Retina (tissue), 1 donor: Measurements from ENCODE around the gene RRN3.
"Not testable (repeated sequence)": the region's sequence is repeated elsewhere in the genome, so short reads cannot be mapped to it uniquely, and the experiment has no call there.

Experiments used
- DNase-seq: peaks from one replicate; pipeline ENCODE4 v3.0.0-alpha.2; 2016

RRN3 gene

DNA sequence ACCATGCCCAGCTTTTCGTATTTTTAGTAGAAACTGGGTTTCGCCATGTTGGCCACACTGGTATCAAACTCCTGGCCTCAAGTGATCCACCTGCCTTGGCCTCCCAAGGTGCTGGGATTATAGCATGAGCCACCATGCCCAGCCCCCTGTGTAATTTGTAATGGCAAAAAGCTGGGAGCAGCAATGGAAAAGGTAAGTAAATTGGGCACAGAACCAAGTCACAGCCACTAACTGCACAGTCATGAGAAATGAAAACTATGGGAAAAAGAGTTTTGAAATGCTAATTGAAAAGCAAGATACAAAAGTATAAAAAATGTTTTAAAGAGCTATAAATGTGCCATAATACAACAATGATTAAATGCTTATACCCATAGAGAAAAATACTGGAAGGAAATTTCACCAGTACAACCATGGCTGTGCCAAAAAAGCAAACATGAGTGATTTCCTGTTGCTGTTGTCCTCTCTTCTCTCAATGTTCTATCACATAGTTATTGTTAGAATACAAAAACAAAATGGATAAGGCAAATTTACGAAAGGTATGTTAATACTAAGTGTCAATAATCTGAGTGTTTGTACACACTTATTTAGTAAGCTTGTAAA lies 44.4 kb downstream of the RRN3 start:
- DNase-seq = no peak

DNA sequence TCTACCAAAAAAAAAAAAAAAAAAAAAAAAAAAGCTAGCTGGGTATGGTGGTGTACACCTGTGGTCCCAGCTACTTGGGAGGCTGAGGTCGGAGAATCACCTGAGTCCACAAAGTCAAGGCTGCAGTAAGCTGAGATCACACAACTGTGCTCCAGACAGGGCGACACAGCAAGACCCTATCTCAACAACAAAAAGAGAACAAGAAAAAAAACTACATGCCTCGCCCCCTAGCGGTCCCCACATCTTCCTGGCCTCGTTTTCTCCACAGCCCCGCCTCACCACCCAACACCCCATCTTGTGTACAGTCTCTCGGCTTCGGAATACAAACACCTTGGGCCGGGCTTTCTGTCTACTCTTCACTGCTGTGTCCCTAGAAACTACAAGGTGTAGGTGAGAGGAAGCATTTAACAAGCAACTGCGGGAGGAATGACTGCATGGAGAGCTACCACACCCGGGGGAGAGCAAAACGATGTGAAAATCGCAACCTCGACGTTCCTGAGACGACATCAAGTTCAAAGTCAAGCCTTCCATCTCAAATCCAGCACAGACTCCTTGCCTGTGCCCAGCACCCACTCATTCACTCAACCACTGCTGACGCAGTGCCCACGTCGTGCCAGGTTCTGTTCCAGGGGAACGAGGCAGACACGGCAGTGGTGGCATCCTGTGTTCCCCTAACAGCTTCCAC lies 47.2 kb downstream of the RRN3 start:
- no peak for DNase-seq

DNA sequence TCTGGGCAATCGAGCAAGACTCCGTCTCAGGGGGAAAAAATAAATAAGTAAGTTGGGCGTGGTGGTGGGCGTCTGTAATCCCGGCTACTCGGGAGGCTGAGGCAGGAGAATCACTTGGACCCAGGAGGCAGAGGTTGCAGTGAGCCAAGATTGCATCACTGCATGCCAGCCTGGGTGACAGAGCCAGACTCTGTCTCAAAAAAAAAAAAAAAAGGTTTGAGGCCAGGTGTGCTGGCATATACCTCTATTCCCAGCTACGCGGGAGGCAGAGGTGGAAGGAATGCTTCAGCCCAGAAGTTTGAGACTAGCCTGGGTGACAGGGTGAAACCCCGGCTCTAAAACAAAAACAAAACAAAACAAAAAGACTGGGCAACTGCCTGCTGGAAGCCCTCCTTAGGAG lies 48.8 kb downstream of the RRN3 start:
- DNase-seq = not testable (repeated sequence)

DNA sequence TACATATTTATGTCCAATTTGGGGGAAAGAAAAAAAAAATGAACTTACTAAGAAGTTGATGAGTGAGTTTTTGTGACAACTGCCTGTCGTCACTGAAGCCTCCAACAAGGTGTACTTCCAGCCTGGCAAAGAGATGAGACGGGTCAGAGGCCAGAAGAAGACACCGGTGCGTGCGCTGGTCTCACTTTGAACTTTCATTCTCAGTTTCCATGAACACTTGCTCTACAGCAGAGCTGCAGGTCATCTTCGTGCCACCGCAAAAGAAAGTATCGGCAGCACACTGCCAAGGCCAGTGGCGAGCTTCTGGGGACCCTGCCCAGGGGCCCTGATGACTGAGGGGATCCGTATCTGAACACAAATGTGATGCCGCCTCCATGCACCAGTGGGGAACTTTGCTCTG lies 49.8 kb downstream of the RRN3 start:
- DNase-seq = no peak

GRCh38 chr16:15043344-15043743 lies 50.7 kb downstream of the RRN3 start:
- DNase-seq = no peak

DNA sequence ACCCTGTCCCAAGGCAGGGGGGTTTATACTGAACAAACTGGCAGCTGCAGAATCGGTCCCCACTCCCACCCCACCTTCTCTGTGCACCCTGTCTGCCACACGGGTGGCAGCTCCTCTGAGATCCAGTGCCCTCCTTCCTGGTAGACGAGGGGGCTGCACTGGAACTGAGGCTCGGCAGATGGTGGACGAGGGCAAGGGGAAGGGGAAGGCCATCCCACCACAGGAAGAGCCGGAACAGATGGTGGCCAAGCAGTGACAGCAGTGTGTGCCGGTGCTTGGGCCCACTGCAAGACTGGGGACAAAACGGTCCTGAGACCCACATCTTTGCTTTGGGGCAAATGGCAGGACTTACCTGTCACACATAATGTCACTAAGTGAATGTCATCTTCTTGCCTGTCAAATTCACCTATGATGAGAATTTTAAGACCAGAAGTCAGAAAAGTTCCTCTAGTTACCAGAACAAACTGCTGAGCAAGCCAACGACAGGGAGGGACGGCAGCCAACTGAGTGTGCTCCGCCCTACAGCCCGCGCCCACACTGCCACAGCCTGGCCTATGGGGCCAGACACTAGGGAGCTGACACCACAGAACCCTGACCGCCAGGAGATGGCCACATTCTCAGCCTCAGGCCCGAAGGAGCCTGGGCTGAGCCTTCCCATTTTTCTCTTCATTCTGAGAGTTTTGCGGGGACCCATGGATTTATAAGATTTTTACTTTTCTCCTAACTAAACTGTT lies 52.6 kb downstream of the RRN3 start:
- DNase-seq = no peak

DNA sequence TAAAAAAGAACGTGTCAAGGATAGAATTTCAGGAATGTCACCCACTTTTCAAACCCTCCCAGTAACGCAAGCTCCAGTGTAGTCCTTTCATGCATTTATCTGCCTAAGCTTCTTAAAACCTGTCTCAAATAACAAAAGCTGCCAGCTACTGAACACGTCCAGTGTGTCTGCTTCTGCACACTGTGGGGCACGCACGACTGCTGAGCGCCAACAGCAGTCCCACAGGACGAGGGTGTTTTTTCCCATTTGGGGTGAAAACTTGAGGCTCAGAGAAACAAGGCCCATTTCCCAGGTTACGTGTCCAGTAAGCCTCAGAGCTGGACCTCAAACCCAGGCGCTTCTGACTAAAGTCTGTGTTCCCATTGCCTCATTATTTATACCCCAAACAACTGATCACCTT lies 55.4 kb downstream of the RRN3 start:
- no peak for DNase-seq

DNA sequence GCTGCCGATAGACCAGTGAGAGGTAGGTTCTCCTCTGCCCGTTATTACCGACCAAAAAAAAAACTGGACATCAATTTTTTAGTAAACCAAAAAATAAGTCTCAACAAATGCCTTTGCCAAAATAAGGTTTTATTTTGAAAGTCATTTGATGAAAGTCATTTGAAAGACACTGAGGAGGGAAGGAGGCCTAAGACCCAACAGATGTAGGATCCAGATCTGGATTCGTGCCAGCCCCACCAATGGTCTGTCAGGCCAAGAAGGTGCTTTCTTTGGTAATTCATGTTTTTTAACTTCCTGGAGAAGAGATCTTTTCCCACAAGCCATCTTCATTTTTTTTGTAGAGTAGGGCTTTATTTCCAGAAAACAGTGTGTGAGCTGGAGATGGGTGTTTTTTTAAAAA lies 56.3 kb downstream of the RRN3 start:
- DNase-seq = no peak

GRCh38 chr16:15037003-15037402 lies 57.1 kb downstream of the RRN3 start:
- no peak for DNase-seq

DNA sequence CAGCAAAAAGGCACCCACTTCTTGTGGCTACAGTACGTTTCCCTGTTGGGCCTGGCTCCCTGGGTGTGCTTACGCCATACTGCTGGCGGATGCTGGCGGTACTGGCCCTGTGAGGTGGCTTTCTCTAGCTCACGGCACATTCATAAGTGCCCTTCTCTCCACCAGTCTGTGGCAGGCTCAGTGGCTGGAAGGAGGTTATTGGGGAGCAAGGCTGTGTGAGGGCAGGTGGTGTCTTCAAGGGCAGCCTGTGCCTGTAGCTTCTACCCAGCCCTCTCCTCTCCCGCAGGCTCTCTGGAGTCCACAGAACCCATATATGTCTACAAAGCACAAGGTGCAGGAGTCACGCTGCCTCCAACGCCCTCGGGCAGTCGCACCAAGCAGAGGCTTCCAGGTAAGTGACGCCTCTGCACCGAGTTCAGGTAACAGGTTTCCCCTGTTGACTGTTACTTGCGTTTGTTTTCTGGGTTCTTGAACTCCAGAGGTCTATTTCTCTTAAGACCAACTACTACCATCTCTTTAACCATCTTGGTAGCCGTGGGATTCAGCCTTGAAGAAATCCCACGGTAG lies 58.8 kb downstream of the RRN3 start:
- no peak for DNase-seq

DNA sequence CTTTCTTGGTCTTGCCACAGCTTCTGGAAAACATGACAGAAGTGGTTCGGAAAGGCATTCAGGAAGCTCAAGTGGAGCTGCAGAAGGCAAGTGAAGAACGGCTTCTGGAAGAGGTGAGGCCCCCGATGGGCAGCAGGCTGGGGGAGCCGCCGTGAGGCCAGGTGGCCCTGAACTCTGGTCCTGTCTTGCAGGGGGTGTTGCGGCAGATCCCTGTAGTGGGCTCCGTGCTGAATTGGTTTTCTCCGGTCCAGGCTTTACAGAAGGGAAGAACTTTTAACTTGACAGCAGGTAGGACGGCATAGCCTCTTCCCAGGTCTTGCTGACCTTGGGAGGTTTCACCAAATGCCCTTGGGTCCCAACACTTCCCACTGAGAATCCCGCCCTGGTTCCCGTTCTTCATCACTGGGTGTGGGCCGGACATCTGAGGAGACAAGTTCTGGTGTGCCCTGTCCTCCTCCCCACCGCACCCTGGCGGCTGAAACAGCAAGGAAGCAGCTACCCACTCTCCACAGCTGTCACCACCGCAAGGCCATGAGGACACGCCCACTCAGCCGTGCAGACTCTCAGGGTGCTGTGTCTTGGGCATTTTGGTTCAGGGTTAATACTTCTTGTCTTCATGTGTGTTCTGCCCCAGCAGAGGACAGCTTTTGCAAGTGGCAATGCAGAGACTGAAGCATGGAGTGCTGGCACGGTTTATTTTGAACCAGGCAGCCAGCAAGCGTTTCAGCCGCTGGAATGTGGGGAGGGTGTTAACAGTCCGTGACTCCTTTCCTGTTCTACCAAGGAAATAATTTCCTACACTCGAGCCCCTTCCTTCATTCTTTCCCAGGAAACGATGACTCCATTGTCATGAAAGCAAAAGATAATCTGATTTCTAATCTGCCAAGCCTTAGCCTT lies 59.6 kb downstream of the RRN3 start:
- DNase-seq = no peak

- no peak for DNase-seq
Measured at GRCh38 chr16:15033309-15033707, 60.8 kb downstream of the RRN3 start.

- no peak for DNase-seq
Measured at GRCh38 chr16:15032547-15033308, 61.3 kb downstream of the RRN3 start.

- DNase-seq = no peak
Measured at GRCh38 chr16:15031586-15031985, 62.5 kb downstream of the RRN3 start.

DNA sequence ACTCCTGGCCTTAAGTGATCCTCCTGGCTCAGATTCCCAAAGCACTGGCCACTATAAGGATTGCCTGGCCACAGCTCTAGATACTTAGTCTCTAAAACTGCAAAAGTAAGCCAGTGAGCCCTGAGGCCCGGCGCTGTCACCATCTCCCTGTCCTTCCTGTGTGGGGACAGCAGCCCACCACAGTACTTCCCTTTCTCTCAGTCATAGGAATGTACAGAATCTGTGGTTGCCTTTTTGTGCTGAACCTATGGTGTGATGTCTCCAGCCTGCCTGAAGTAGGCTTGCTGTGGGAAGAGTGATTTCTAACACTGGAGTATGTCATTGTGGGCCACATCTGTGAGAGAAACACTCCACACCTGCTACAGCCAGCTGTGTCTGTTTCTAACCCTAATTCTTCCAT lies 62.9 kb downstream of the RRN3 start:
- no peak for DNase-seq

DNA sequence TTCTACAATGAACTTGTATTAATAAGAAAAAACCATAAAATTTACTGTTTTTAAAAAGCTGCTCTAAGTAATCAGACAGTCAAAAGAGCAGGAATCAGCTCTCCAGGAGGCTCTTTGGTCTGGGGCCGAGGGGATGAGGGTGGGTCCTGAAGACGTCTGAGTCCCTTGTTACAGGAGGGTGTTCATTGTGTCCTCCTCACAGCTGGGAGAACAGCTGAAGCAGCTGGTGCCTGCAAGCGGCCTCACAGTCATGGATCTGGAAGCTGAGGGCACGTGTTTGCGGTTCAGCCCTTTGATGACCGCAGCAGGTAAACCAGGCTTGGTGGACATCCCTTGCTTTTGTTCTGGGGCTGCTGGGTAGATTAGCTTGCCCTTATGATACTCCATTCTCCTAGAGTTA lies 64.3 kb downstream of the RRN3 start:
- DNase-seq = not testable (repeated sequence)

DNA sequence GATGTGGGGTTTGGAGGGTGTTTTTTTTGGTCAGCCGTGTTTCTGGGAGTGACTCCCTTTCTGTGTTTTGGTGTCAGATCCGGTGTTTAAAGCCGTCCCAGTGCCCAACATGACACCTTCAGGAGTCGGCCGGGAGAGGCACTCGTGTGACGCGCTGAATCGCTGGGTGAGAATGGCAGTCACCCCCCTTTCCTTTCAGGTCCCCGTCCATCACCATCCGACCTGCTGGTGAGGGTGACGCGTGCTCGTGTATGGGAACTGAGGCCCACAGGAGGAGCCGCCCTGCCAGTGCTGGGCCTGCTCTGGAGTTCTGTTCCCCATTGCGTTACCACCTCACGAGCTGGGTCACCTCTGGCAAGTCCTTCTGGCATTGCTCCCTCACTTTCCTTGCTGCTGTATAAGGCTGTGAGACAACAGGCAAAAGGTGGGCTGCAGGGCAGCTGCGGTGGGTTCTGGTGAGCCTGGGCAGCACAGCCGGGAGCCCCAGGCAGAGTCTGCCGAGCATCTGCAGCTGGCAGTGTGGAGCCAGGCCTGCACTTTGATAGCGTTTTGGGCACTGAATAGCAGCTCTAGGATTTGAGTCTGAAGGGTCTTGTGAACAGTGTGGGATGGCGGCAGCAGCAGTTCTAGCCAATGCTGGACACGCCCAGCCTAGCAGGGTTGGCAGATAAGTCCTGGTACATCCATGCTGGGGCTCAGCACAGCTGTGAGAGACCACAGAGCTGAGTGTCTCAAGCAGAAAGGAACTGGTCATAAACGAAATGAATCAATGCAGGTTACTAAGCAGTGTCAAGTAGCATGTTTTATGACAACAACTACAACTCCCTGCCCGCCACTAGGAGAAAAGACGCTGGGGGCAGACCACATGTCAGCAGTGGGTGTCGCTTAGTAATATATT lies 65.0 kb downstream of the RRN3 start:
- DNase-seq = not testable (repeated sequence)

- DNase-seq = not testable (repeated sequence)
Measured at GRCh38 chr16:15028345-15028715, 65.7 kb downstream of the RRN3 start.

DNA sequence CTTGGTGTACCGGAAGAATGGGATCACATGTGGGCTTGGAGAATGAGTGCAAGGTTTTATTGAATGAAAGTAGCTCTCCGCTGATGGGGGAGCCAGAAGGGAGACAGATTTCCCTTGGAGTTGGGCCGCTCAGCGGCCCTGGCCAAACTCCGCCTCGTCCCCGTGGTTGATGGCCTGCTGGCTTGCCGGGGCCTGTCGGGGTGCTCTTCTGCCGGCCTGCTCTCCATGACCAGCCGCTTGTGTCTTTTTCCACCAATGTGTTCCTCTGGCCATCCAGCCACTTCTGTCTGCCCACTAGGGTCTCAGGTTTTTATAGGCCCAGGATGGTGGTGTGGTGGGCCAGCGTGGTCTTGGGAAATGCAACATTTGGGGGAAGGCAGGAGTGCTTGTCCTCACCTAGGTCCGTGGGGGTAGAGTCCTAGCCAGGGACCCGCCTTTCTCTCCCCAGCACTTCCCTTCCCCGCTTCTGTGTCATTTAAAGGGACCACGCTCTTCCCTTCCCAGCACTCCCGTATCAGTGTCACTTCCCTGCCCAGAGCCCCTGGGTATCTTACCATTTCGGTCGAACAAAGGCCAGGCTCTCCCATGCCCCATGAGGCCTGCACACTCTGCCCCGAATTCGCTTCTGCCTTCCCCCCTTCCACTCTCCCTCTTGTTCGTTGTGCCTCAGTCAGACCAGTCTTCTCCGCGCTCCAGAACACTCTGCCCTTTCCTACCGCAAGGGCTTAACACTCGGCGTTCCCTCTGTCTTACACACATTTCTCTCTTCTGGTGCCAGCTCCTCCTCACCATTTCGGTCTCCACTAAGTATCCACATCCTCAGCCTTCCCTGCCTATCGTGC lies 66.3 kb downstream of the RRN3 start:
- DNase-seq = not testable (repeated sequence)

DNA sequence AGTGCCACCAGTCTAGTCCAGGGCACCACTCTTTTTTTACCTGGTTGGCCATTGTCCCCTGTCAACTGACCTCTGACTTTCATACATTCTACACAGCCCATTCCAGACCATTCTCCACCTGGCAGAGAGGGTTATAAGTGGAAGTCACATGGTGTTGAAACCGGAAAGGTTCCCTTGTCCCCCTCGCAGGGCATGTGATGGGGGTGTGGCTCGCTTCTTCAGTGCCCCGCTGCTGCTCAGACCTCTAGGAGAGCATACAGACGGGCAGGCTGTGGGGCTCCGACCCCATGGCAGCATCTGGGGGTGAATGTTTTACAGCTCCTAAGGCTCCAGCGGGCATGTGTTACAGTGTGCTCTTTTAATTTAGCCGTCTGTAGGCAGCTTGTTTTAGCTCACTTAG lies 67.0 kb downstream of the RRN3 start:
- not testable (repeated sequence) for DNase-seq
